Endothelial cell of umbilical vein (primary cell): ENCODE measurements around the gene SPAG8. TPM values are rescaled to one million over a fixed set of nuclear protein-coding genes. Genes with fewer than 3 reads are reported as not detected.

ENCODE experiments used
- BruUV-seq: library from RNA; stranded (reverse); fragments of 400-500 nt; replicated peaks from 2 replicates; lab custom pipeline; 2021; lab: Mats Ljungman, UMichigan
- CTCF ChIA-PET: fragments of 300-600, 350-600 bp; sonication (Branson Sonifier 250); formaldehyde crosslinking; loops from one replicate; lab custom pipeline; 2021; ENCODE audit warnings: antibody characterized with exemption, inconsistent platforms; lab: Charles Lee
- POLR2A ChIA-PET: fragments of 300-600, 350-600 bp; sonication (Branson Sonifier 250); formaldehyde crosslinking; loops from one replicate; lab custom pipeline; 2021; ENCODE audit warnings: antibody characterized with exemption, inconsistent platforms; lab: Charles Lee
- DNase-seq: peaks from one replicate; pipeline ENCODE4 v3.0.0-alpha.2; 2011; ENCODE audit warnings: low read depth, low spot score
- FAIRE-seq: peaks from 2 replicates; lab custom pipeline; 2011; peaks lifted over from hg19 to GRCh38; lab: Jason Lieb, UNC
- H2AFZ ChIP-seq: 2 replicates; pipeline ENCODE4 v1.6.0; 2012; ENCODE audit warnings: low read depth, low read length, control low read depth, inconsistent platforms
- H3K27ac ChIP-seq: 2 replicates; pipeline ENCODE4 v1.5.1; 2011; ENCODE audit warnings: low read depth, mild to moderate bottlenecking, control low read depth, low read length, moderate library complexity; ENCODE audit not compliant: insufficient read depth
- H3K27me3 ChIP-seq, 2 experiments: 2 replicates each; pipeline versions ENCODE4 v1.6.0 to v1.6.1; 2011; ENCODE audit warnings: low read length in 2 of 2, mixed read lengths in 1 of 2; ENCODE audit not compliant: control insufficient read depth in 2 of 2, insufficient read depth in 2 of 2
- H3K36me3 ChIP-seq, 2 experiments: 2 replicates in 1 of 2; 3 replicates in 1 of 2; pipeline ENCODE4 v1.5.1; 2011; ENCODE audit warnings: low read length in 2 of 2, mild to moderate bottlenecking in 1 of 2, moderate library complexity in 1 of 2; ENCODE audit not compliant: control insufficient read depth in 2 of 2, insufficient read depth in 2 of 2; ENCODE audit errors: extremely low read depth in 1 of 2
- H3K4me1 ChIP-seq: 3 replicates; pipeline ENCODE4 v1.5.1; 2011; ENCODE audit warnings: mild to moderate bottlenecking, low read length; ENCODE audit not compliant: control insufficient read depth, insufficient read depth; ENCODE audit errors: extremely low read depth
- H3K4me2 ChIP-seq: 2 replicates; pipeline ENCODE4 v1.6.1; 2011; ENCODE audit warnings: low read length, control low read depth, mixed read lengths; ENCODE audit not compliant: insufficient read depth
- H3K4me3 ChIP-seq, 3 experiments: fragments of 200-600 bp in 1 of 3; sonication (generic), shearing (Covaris generic) in 1 of 3; replicated peaks in 1 of 3; 2 replicates each; pipeline ENCODE4 v1.5.1; 2011 to 2016; ENCODE audit warnings: control low read depth in 3 of 3, low read length in 3 of 3, mild to moderate bottlenecking in 2 of 3, inconsistent platforms in 1 of 3, low read depth in 1 of 3, moderate library complexity in 1 of 3; ENCODE audit not compliant: insufficient read depth in 1 of 3
- H3K79me2 ChIP-seq: 2 replicates; pipeline ENCODE4 v1.6.0; 2012; ENCODE audit warnings: low read length, inconsistent platforms; ENCODE audit not compliant: control insufficient read depth, insufficient read depth
- H3K9ac ChIP-seq: replicated peaks from 2 replicates; pipeline ENCODE3; 2011; ENCODE audit warnings: low read length, control low read depth; ENCODE audit not compliant: insufficient read depth; ENCODE audit errors: extremely low read depth
- H3K9me1 ChIP-seq: replicated peaks from 3 replicates; pipeline ENCODE4 v1.6.0; 2011; ENCODE audit warnings: mild to moderate bottlenecking, low read length; ENCODE audit not compliant: control insufficient read depth, insufficient read depth; ENCODE audit errors: extremely low read depth
- H3K9me3 ChIP-seq: replicated peaks from 2 replicates; pipeline ENCODE4 v1.5.1; 2012; ENCODE audit warnings: low read length, inconsistent platforms; ENCODE audit not compliant: control insufficient read depth, insufficient read depth
- H4K20me1 ChIP-seq: replicated peaks from 2 replicates; pipeline ENCODE3; 2011; ENCODE audit warnings: mild to moderate bottlenecking, low read length; ENCODE audit not compliant: control insufficient read depth, insufficient read depth; ENCODE audit errors: extremely low read depth
- EZH2 ChIP-seq: IDR thresholded peaks from 2 replicates; pipeline ENCODE4 v1.6.1; 2012; ENCODE audit warnings: borderline replicate concordance, low read depth, mild to moderate bottlenecking, moderate library complexity, low read length, inconsistent platforms; ENCODE audit not compliant: severe bottlenecking
- GATA2 ChIP-seq: IDR thresholded peaks from 2 replicates; pipeline ENCODE4 v1.7.0; 2011; ENCODE audit warnings: low read depth, mild to moderate bottlenecking, moderate library complexity, mixed read lengths, low read length; ENCODE audit not compliant: insufficient read length, insufficient read depth
- JUN ChIP-seq: IDR thresholded peaks from 2 replicates; pipeline ENCODE4 v1.6.1; 2011; ENCODE audit warnings: borderline replicate concordance, low read depth; ENCODE audit not compliant: insufficient read length, insufficient read depth
- MYC ChIP-seq: IDR thresholded peaks from one replicate; pipeline ENCODE4 v1.6.1; 2011; ENCODE audit warnings: mild to moderate bottlenecking, low read depth, low read length
- POLR2A ChIP-seq: IDR thresholded peaks from 2 replicates; pipeline ENCODE4 v1.6.1; 2012; ENCODE audit warnings: low read depth, mild to moderate bottlenecking, control low read depth, low read length
- POLR2AphosphoS5 ChIP-seq: IDR thresholded peaks from 2 replicates; pipeline ENCODE4 v1.6.1; 2012; ENCODE audit warnings: low read depth, mild to moderate bottlenecking, control low read depth, low read length, moderate library complexity; ENCODE audit not compliant: insufficient read depth
- dilution Hi-C: fragments of 300-500 bp; cut with MboI; formaldehyde crosslinking; loops from one replicate; pipeline ENCODE4 v1.15.0; 2019; ENCODE audit warnings: low sequenced_read_pairs; ENCODE audit not compliant: extremely low pct_ligation_motif_present
- intact Hi-C: fragments of 100-400 bp; cut with micrococcal nuclease; formaldehyde crosslinking; loops from one replicate; pipeline ENCODE4 v1.10.0; 2022
- polyA plus RNA-seq, 4 experiments: library from polyadenylated mRNA; depleted of rRNA in 3 of 4; stranded (reverse) in 3 of 4; unstranded in 1 of 4; fragments of >200 nt; gene quantifications; 2 replicates each; pipeline versions ENCODE4 v1.2.1 to v1.2.3, GENCODE V29; 2011 to 2012; ENCODE audit warnings: missing spikeins in 1 of 4
- total RNA-seq: library from RNA; stranded (reverse); gene quantifications from 2 replicates; pipeline ENCODE4 v1.2.3, GENCODE V29; 2021
- TF ChIP-seq, protein P1 (sequence below), 2 donors: IDR thresholded peaks; 1 replicate in 1 of 2; 2 replicates in 1 of 2; pipeline ENCODE4 v1.5.1; 2011; ENCODE audit warnings: low read length in 2 of 2, mild to moderate bottlenecking in 2 of 2, moderate library complexity in 2 of 2, control low read depth in 1 of 2, inconsistent platforms in 1 of 2, low read depth in 1 of 2; ENCODE audit not compliant: insufficient read depth in 1 of 2; ENCODE audit errors: extremely low read depth in 1 of 2

SPAG8 gene
- total and polyA plus RNA-seq, 2 donors (not counting 3 experiments of a cell fraction or from before 2014, with no cell fraction given), result 0.21 to 0.69 TPM

DNA sequence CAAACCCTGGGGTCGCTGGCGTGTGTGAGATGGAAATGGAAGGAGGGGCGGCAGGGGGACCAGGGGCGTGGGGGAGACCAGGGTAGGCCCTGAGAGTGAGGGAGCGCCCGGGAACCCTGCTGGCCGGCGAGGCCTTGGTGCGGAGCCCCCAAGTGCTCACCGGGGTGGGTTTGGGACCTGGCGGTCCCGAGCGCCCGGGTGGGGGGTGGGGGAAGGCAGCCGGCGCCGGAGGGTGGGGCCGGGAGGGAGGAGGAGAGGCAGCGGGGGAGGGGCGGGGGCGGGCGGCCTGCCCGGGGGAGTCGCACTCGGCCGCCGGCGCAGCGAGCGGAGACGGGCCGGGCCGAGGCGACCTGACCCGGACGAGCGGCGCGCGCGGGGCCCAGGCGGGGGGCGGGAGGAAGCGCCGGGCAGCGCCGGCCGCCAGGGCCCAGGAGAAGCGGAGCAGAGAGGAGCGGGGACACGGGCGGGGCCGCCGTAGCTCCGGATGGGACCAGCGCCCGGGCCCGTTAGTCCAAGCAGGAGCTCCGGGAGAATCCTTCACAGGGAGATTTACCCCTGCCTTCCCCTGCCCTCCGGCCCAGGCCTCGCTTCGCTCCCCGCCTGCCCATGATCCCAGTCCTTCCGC lies 20.7 kb downstream of the SPAG8 start, which contains the start of gene NPR2:
NPR2 (plus strand) TSS at position 295 of the 625 bp plus-strand sequence. CDS start 818 bp downstream, outside the sequence.
- ChIA-PET POLR2A (no interaction called here), CTCF (interaction anchor here (0.7 to 6.5 kb wide), 9 partner anchors 21 to 155 kb away, joined by 3 to 277 read pairs (median 5); partner anchors contain the start of genes FAM221B, GBA2, HINT2 and MSMP)
- FAIRE-seq (no peak), DNase-seq (peak; percentile 15)
- Histone ChIP-seq H3K27ac (peak within 1 kb of the TSS; percentile 40), H3K9ac (peak within 1 kb of the TSS; percentile 68), H3K9me3 (no peaks in the 10 kb centered on the region), H3K36me3 (no peaks in the 10 kb centered on the region), H3K4me1 (peaks cover 28% of the 10 kb centered on the region), H3K4me2 (peak within 1 kb of the TSS; percentile 52), H3K9me1 (no peaks in the 10 kb centered on the region), H3K79me2 (peaks cover 7% of the 10 kb centered on the region), H4K20me1 (no peaks in the 10 kb centered on the region), H3K27me3 (no peaks in the 10 kb centered on the region), H2AFZ (peak within 1 kb of the TSS; percentile 85), H3K4me3 (peak within 1 kb of the TSS in 2 of 3 experiments; percentile 36 to 42)
- dilution Hi-C loops (no loop called here), intact Hi-C loops (loop anchor here (2.0 kb wide), 1 partner anchor 153 kb away; no protein-coding TSS in a partner anchor)
- no TSS peak for BruUV-seq
- TF ChIP-seq GATA2 (no peak), POLR2A (no peak), POLR2AphosphoS5 (peak; percentile 24)

DNA sequence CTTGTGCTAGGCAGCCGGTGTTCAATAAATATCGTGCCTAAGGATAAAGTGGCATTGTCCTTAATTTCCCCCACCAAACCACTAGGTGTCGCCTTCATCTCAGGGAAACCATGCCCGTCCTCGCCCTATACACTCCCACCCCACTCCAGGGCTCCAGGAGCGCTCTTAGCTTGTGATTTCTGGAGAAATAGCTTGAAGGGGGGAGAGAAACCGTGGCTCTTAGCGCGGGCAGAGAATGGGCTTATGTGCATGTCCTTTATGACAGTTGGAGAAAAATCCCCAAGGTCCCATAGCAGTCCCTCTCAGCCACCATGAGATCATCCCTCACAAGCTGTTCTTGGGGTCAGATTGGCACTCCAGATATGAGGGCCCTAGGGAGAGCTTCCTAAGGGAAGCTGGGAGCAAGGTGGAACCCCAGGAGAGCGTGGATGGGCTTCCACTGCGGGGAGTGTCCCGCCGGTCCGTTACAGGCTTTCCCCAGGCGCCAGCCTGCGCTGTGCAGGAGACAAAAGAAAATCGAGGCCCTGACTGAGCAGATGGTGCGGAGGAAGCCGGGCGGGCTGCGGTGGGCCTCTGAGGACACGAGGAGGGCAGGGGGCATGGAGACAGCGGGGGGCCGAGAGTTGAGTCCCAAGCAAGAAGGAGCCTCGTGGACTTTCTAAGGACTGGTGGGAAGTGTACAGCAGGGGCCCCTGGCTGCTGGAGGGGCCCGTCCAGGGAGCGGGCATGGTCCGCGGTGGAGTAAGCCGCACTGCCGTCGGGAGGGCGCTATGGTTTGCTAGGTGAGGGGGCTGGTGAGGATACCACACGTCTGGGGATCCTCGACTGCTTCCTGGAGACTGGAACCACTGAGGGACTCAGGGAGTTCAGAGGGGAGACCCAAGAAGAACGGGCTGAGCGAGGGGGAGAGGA lies 21.4 kb downstream of the SPAG8 start:
- Histone ChIP-seq H3K9me3 (no peaks in the 10 kb centered on the region), H3K4me1 (peaks cover 28% of the 10 kb centered on the region), H3K36me3 (no peaks in the 10 kb centered on the region), H3K27me3 (no peaks in the 10 kb centered on the region), H3K9ac (no peak overlapping the region), H4K20me1 (no peaks in the 10 kb centered on the region), H2AFZ (peak overlapping the region; percentile 85), H3K9me1 (no peaks in the 10 kb centered on the region), H3K27ac (no peak overlapping the region), H3K4me3 (peak overlapping the region in 1 of 3 experiments; percentile 11), H3K4me2 (no peak overlapping the region), H3K79me2 (peaks cover 7% of the 10 kb centered on the region)
- intact Hi-C loops (loop anchor here (1.0 to 2.0 kb wide), 6 partner anchors 25 to 233 kb away; partner anchors contain the start of gene HINT2), dilution Hi-C loops (no loop called here)
- FAIRE-seq, result peak; percentile 95
- TF ChIP-seq, protein P1, sequence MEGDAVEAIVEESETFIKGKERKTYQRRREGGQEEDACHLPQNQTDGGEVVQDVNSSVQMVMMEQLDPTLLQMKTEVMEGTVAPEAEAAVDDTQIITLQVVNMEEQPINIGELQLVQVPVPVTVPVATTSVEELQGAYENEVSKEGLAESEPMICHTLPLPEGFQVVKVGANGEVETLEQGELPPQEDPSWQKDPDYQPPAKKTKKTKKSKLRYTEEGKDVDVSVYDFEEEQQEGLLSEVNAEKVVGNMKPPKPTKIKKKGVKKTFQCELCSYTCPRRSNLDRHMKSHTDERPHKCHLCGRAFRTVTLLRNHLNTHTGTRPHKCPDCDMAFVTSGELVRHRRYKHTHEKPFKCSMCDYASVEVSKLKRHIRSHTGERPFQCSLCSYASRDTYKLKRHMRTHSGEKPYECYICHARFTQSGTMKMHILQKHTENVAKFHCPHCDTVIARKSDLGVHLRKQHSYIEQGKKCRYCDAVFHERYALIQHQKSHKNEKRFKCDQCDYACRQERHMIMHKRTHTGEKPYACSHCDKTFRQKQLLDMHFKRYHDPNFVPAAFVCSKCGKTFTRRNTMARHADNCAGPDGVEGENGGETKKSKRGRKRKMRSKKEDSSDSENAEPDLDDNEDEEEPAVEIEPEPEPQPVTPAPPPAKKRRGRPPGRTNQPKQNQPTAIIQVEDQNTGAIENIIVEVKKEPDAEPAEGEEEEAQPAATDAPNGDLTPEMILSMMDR (IDR thresholded peaks at IDR 0.05; ENCODE audit: extremely low read depth in 1 of 2, insufficient read depth in 1 of 2, low read depth in 1 of 2, low read length in 2 of 2), result peak; percentile 76 to 84
- TF ChIP-seq MYC (no peak), POLR2AphosphoS5 (no peak), JUN (no peak), GATA2 (peak; percentile 35), EZH2 (no peak)
- ChIA-PET CTCF (interaction anchor here (0.7 to 6.5 kb wide), 64 partner anchors 9 to 538 kb away, joined by 3 to 277 read pairs (median 6); partner anchors contain the start of genes CCDC107, CREB3, FAM221B and GBA2), POLR2A (interaction anchor here (0.6 to 2.5 kb wide), 4 partner anchors 34 to 91 kb away, joined by 3 to 9 read pairs (median 4); partner anchors contain the start of genes GBA2 and RGP1)
- BruUV-seq, result no TSS peak
- peak; percentile 78 for DNase-seq
